ENCODE data around the gene PNMA8A. TPM values are rescaled to one million over a fixed set of nuclear protein-coding genes. Genes with fewer than 3 reads are reported as not detected.
"Not testable (repeated sequence)": the region's sequence is repeated elsewhere in the genome, so short reads cannot be mapped to it uniquely, and the experiment has no call there.

The PNMA8A gene
- total and polyA plus RNA-seq, 5 experiments from 2014 or later: 3.0 to 3.5 TPM; not detected in 3

- no peaks in the 10 kb centered on the region for H3K9me3 Mint-ChIP-seq
- DNase-seq (no peak), ATAC-seq (no peak)
- H3K27me3 Mint-ChIP-seq: peaks cover 12 to 33% (median 23%) of the 10 kb centered on the region in 5 donors
- peak overlapping the region in 1 of 10 donors; percentile 10 for H3K27ac Mint-ChIP-seq
- H3K4me3 Mint-ChIP-seq: no peak overlapping the region
- peaks cover under 1 to 7% (median 2%) of the 10 kb centered on the region in 4 donors for H3K4me1 Mint-ChIP-seq
- H3K36me3 Mint-ChIP-seq: no peaks in the 10 kb centered on the region
- POLR2A ChIA-PET: no interaction called here
Measured at GRCh38 chr19:46499692-46500091, 28.3 kb upstream of the PNMA8A start.

GRCh38 chr19:46497773-46498172 is 26.4 kb upstream of the PNMA8A start:
- H3K4me3 Mint-ChIP-seq: no peak overlapping the region
- no peaks in the 10 kb centered on the region for H3K36me3 Mint-ChIP-seq
- no peaks in the 10 kb centered on the region for H3K9me3 Mint-ChIP-seq
- ATAC-seq (no peak), DNase-seq (no peak)
- H3K27ac Mint-ChIP-seq: no peak overlapping the region
- POLR2A ChIA-PET: no interaction called here
- peaks cover 6 to 25% (median 11%) of the 10 kb centered on the region in 4 donors for H3K4me1 Mint-ChIP-seq
- H3K27me3 Mint-ChIP-seq: peaks cover 17 to 48% (median 30%) of the 10 kb centered on the region in 5 donors

GRCh38 chr19:46496886-46497285 is 25.5 kb upstream of the PNMA8A start:
- DNase-seq, ATAC-seq, H3K9me3 Mint-ChIP-seq, H3K27ac Mint-ChIP-seq, H3K36me3 Mint-ChIP-seq: not testable (repeated sequence)
- POLR2A ChIA-PET: interaction anchor here (0.6 kb wide), 1 partner anchor 627 kb away, joined by 5 read pairs; no protein-coding TSS in a partner anchor
- H3K4me1 Mint-ChIP-seq: peaks cover 8 to 29% (median 13%) of the 10 kb centered on the region in 4 donors
- H3K27me3 Mint-ChIP-seq: peaks cover 19 to 54% (median 33%) of the 10 kb centered on the region in 5 donors
- peak overlapping the region in 1 of 10 donors; percentile 4 for H3K4me3 Mint-ChIP-seq

- H3K9me3 Mint-ChIP-seq: no peaks in the 10 kb centered on the region
- no peaks in the 10 kb centered on the region for H3K36me3 Mint-ChIP-seq
- peak overlapping the region in 1 of 10 donors; percentile 22 for H3K4me3 Mint-ChIP-seq
- peaks cover 23 to 60% (median 36%) of the 10 kb centered on the region in 5 donors for H3K27me3 Mint-ChIP-seq
- DNase-seq (no peak), ATAC-seq (no peak)
- H3K4me1 Mint-ChIP-seq: peaks cover 8 to 35% (median 14%) of the 10 kb centered on the region in 4 donors
- H3K27ac Mint-ChIP-seq: no peak overlapping the region
- POLR2A ChIA-PET: interaction anchor here (0.5 to 0.6 kb wide), 2 partner anchors 627 to 1913 kb away, joined by 5 read pairs; no protein-coding TSS in a partner anchor
Measured at GRCh38 chr19:46496304-46496703, 24.9 kb upstream of the PNMA8A start.

GRCh38 chr19:46495786-46496099 is 24.4 kb upstream of the PNMA8A start, which contains the start of gene PNMA8B:
Gene PNMA8B, minus strand, starts transcription at chr19:46495867. Its CDS starts 402 bp downstream, at chr19:46495465.
- peak in 8 of 10 donors; percentile 30 to 85 (median 53) for DNase-seq
- no peaks in the 10 kb centered on the region for H3K36me3 Mint-ChIP-seq
- H3K27me3 Mint-ChIP-seq: peaks cover 27 to 62% (median 41%) of the 10 kb centered on the region in 5 donors
- peak within 1 kb of the TSS; percentile 70 to 92 (median 84) for H3K4me3 Mint-ChIP-seq
- peaks cover 11 to 40% (median 18%) of the 10 kb centered on the region in 4 donors for H3K4me1 Mint-ChIP-seq
- POLR2A ChIA-PET: interaction anchor here (0.5 kb wide), 2 partner anchors 779 to 1914 kb away, joined by 4 to 5 read pairs; no protein-coding TSS in a partner anchor
- H3K9me3 Mint-ChIP-seq: no peaks in the 10 kb centered on the region
- peak; percentile 62 to 76 for ATAC-seq
- H3K27ac Mint-ChIP-seq: peak within 1 kb of the TSS in 3 of 10 donors; percentile 63 to 90 (median 89)

GRCh38 chr19:46494941-46495785 is 23.8 kb upstream of the PNMA8A start:
- Mint-ChIP-seq H3K27ac (peak overlapping the region in 2 of 10 donors; percentile 65 to 90), H3K9me3 (no peaks in the 10 kb centered on the region), H3K4me3 (peak overlapping the region in 9 of 10 donors; percentile 74 to 92 (median 84)), H3K4me1 (peaks cover 12 to 46% (median 20%) of the 10 kb centered on the region in 4 donors), H3K36me3 (no peaks in the 10 kb centered on the region), H3K27me3 (peaks cover 26 to 62% (median 40%) of the 10 kb centered on the region in 5 donors)
- no peak for DNase-seq
- POLR2A ChIA-PET: interaction anchor here (0.5 kb wide), 1 partner anchor 778 kb away, joined by 4 read pairs; no protein-coding TSS in a partner anchor
- ATAC-seq: no peak

GRCh38 chr19:46494146-46494940 is 23.0 kb upstream of the PNMA8A start:
- H3K4me1 Mint-ChIP-seq: peaks cover 15 to 54% (median 25%) of the 10 kb centered on the region in 4 donors
- DNase-seq (no peak), ATAC-seq (no peak)
- peak overlapping the region; percentile 70 to 92 (median 84) for H3K4me3 Mint-ChIP-seq
- no peaks in the 10 kb centered on the region for H3K9me3 Mint-ChIP-seq
- H3K27ac Mint-ChIP-seq: peak overlapping the region in 7 of 10 donors; percentile 59 to 90 (median 89)
- H3K36me3 Mint-ChIP-seq: no peaks in the 10 kb centered on the region
- peaks cover 27 to 64% (median 39%) of the 10 kb centered on the region in 5 donors for H3K27me3 Mint-ChIP-seq
- POLR2A ChIA-PET: no interaction called here

GRCh38 chr19:46493236-46494145 is 22.1 kb upstream of the PNMA8A start:
- no peaks in the 10 kb centered on the region for H3K36me3 Mint-ChIP-seq
- peak overlapping the region; percentile 70 to 92 (median 84) for H3K4me3 Mint-ChIP-seq
- POLR2A ChIA-PET: interaction anchor here (0.6 kb wide), 1 partner anchor 47 kb away, joined by 5 read pairs; no protein-coding TSS in a partner anchor
- DNase-seq (peak in 7 of 10 donors; percentile 28 to 79 (median 42)), ATAC-seq (peak; percentile 56 to 63)
- peak overlapping the region in 6 of 10 donors; percentile 79 to 90 (median 90) for H3K27ac Mint-ChIP-seq
- no peaks in the 10 kb centered on the region for H3K9me3 Mint-ChIP-seq
- H3K27me3 Mint-ChIP-seq: peaks cover 32 to 70% (median 44%) of the 10 kb centered on the region in 5 donors
- peaks cover 19 to 63% (median 29%) of the 10 kb centered on the region in 4 donors for H3K4me1 Mint-ChIP-seq

- Mint-ChIP-seq H3K36me3 (no peaks in the 10 kb centered on the region), H3K4me1 (peaks cover 20 to 69% (median 33%) of the 10 kb centered on the region in 4 donors), H3K27me3 (peaks cover 35 to 73% (median 46%) of the 10 kb centered on the region in 5 donors), H3K9me3 (no peaks in the 10 kb centered on the region), H3K4me3 (peak overlapping the region in 7 of 10 donors; percentile 12 to 89 (median 85)), H3K27ac (peak overlapping the region in 4 of 10 donors; percentile 4 to 86 (median 33))
- peak; percentile 22 to 26 for ATAC-seq
- DNase-seq: no peak
- POLR2A ChIA-PET: interaction anchor here (0.6 kb wide), 1 partner anchor 48 kb away, joined by 5 read pairs; no protein-coding TSS in a partner anchor
Measured at GRCh38 chr19:46492841-46493235, 21.5 kb upstream of the PNMA8A start.

- H3K27me3 Mint-ChIP-seq: peaks cover 35 to 79% (median 50%) of the 10 kb centered on the region in 5 donors
- POLR2A ChIA-PET: no interaction called here
- no peaks in the 10 kb centered on the region for H3K36me3 Mint-ChIP-seq
- H3K4me1 Mint-ChIP-seq: peaks cover 22 to 76% (median 39%) of the 10 kb centered on the region in 4 donors
- peak overlapping the region in 4 of 10 donors; percentile 14 to 79 (median 58) for H3K27ac Mint-ChIP-seq
- DNase-seq (no peak), ATAC-seq (no peak)
- H3K4me3 Mint-ChIP-seq: peak overlapping the region in 7 of 10 donors; percentile 40 to 89 (median 69)
- H3K9me3 Mint-ChIP-seq: no peaks in the 10 kb centered on the region
Measured at GRCh38 chr19:46491975-46492682, 20.8 kb upstream of the PNMA8A start.

- H3K9me3 Mint-ChIP-seq: no peaks in the 10 kb centered on the region
Measured at GRCh38 chr19:46490774-46491173, 19.4 kb upstream of the PNMA8A start.

More at GRCh38 chr19:46490774-46491173, 19.4 kb upstream of the PNMA8A start:
- peak overlapping the region in 1 of 10 donors; percentile 72 for H3K27ac Mint-ChIP-seq
- POLR2A ChIA-PET: interaction anchor here (0.6 to 1.2 kb wide), 3 partner anchors 15 to 121 kb away, joined by 3 to 5 read pairs (median 4); no protein-coding TSS in a partner anchor
- DNase-seq (no peak), ATAC-seq (no peak)
- peak overlapping the region in 3 of 10 donors; percentile 26 to 58 (median 49) for H3K4me3 Mint-ChIP-seq
- H3K27me3 Mint-ChIP-seq: peaks cover 39 to 92% (median 55%) of the 10 kb centered on the region in 5 donors
- H3K36me3 Mint-ChIP-seq: no peaks in the 10 kb centered on the region
- peaks cover 22 to 81% (median 43%) of the 10 kb centered on the region in 4 donors for H3K4me1 Mint-ChIP-seq
